Endothelial cell of hepatic sinusoid (primary cell): ENCODE measurements around the gene STX10.

Experiments
- in situ Hi-C: cut with HindIII; loops from 2 replicates; pipeline ENCODE4 v1.10.0; 2017; ENCODE audit warnings: low sequenced_read_pairs

STX10 gene

GRCh38 chr19:13165162-13165997 is 15.2 kb upstream of the STX10 start:
- in situ Hi-C loops, result no loop called here

GRCh38 chr19:13164343-13165161 is 14.4 kb upstream of the STX10 start:
- in situ Hi-C loops, result no loop called here

GRCh38 chr19:13163609-13164342 is 13.6 kb upstream of the STX10 start:
- in situ Hi-C loops, result no loop called here

- in situ Hi-C loops, result no loop called here
These were observed 12.8 kb upstream of the STX10 start for GRCh38 chr19:13162724-13163608.

GRCh38 chr19:13160557-13160956 is 10.4 kb upstream of the STX10 start:
- in situ Hi-C loops, result no loop called here

GRCh38 chr19:13159713-13160112 is 9.5 kb upstream of the STX10 start:
- in situ Hi-C loops, result no loop called here

- in situ Hi-C loops, result no loop called here
These were observed 5.5 kb upstream of the STX10 start for GRCh38 chr19:13155472-13156359.

GRCh38 chr19:13154911-13155471 is 4.8 kb upstream of the STX10 start:
- in situ Hi-C loops, result loop anchor here (5.0 kb wide), 1 partner anchor 93 kb away; no protein-coding TSS in a partner anchor

- in situ Hi-C loops, result loop anchor here (5.0 kb wide), 1 partner anchor 92 kb away; no protein-coding TSS in a partner anchor
These were observed 4.1 kb upstream of the STX10 start for GRCh38 chr19:13154241-13154778.

GRCh38 chr19:13153569-13154240 is 3.5 kb upstream of the STX10 start:
- in situ Hi-C loops, result loop anchor here (5.0 kb wide), 1 partner anchor 91 kb away; no protein-coding TSS in a partner anchor

GRCh38 chr19:13152974-13153568 is 2.9 kb upstream of the STX10 start:
- in situ Hi-C loops, result loop anchor here (5.0 kb wide), 1 partner anchor 91 kb away; no protein-coding TSS in a partner anchor

- in situ Hi-C loops, result loop anchor here (5.0 kb wide), 1 partner anchor 90 kb away; no protein-coding TSS in a partner anchor
These were observed 2.3 kb upstream of the STX10 start for GRCh38 chr19:13152356-13152973.

- in situ Hi-C loops, result loop anchor here (5.0 kb wide), 1 partner anchor 89 kb away; no protein-coding TSS in a partner anchor
These were observed 1.6 kb upstream of the STX10 start for GRCh38 chr19:13151605-13152355.

GRCh38 chr19:13150931-13151604 is 893 bp upstream of the STX10 start:
- in situ Hi-C loops, result loop anchor here (5.0 kb wide), 1 partner anchor 89 kb away; no protein-coding TSS in a partner anchor

GRCh38 chr19:13149628-13150186 is 468 bp downstream of the STX10 start:
- in situ Hi-C loops, result loop anchor here (5.0 kb wide), 1 partner anchor 87 kb away; no protein-coding TSS in a partner anchor
